Effector CD4-positive, alpha-beta T cell (primary cell): ENCODE results near the gene DDOST.

Source experiments
- DNase-seq: peaks from one replicate; pipeline ENCODE4 v3.0.0-alpha.2; 2020
- total RNA-seq: gene quantifications from one replicate; lab custom pipeline; 2026; lab: John Stamatoyannopoulos, UW

DDOST gene
- 83.3 reads per million, percentile 79 among the genes with 10 or more reads in this experiment for total RNA-seq

DNA sequence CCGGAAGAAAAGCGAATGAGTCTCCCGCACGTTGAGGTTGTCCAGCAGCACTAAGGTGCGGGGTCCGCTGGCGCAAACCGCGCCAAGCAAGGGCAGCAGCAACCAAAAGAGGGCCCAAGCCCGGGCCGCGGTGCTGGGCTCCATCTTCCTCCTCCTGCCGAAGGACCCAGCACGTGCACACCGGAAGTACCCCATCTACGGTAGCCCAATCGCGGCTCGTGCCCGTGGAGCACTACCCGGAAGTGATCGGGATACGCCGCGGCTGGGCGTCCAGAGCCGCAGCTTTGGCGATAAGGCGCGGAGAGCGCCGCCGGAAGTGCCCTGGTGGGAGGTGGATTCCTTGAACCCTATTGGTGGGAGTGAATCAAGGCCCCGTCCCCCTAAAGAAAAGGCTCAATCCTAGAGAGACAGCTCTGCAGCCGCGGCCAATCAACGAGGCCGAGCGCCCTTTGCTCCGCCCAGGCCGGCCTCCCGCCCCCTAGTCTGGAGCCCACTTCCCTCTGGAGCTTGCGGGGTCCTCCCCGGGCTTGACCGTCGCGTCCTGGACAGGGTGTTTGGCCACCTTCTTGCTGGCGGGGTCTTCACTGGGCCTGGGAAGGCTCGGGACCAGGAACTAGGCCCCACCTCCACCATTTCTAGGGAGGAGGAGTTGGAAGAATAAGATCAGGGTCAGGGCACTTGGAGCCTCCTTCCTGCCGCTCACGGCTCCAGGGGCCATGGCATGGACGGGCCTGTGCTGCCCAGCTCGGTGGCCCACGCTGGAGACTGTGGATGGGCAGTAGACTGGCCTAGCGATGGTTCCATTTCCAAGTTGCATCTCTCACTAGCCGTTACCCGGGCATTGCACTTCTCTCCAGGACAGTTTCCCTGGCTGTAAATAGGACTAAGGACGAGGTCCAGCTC lies at the start of gene DDOST:
TSS of gene DDOST (minus strand) at position 163 of the 903 bp plus-strand sequence. CDS start at position 144, 19 bp downstream.
- peak; percentile 93 for DNase-seq

DNA sequence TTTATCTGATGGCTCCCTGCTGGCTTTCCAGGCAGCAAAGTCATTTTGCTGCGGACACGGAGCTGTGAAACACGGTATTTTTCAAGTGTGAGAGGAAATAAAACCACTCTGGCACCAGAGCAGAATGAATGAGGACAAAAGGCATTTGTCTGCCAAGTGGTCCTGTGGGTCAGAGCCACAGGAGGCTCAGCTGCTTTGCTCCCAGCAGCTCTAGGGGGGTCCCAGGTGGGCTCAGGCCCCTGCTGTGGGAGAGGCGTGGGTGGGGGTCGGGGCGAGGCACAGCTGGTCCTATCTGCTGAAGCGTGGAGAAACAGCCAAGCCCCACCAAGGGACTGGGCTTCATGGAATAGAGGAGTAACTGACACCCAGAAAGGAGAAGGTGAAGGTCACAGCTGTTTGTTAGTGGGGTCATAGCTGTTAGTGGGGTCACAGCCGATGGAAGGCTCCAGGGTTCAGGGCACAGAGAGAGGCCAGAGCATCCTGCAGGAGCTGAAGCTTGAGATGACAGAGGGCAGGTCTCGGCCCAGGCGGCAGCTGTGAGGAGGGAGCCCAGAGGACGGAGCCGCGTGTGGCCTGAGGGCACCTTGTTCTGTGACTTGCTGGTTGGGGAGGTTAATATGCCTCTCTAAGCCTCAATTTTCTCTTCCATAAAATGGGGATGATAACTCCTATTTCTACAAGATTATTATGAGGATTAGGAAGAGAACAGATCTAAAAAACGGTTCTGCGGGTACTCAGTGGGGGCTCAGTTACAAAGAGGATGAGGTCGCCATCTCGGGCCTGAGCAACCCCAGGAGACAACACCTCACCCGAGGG lies 49.5 kb upstream of the DDOST start:
- no peak for DNase-seq

DNA sequence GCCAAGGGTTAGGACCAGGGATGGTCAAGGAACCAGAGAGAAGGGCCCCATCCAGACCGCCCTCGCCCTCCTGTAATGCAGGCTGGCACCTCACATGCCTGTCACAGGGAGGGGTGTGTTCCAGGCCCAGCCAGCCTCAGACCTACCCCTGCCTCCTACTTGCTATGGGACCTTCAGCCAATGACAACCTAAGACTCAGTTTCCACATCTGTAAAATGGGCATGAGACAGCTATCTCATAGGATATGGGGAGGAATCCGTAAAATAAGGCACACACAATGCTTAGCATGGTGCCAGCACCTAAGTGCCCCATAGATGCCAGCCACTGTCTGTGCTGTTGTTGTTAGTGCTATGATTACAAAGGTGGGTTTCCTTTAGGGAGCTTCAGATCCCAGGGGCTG lies 48.7 kb upstream of the DDOST start:
- DNase-seq, result no peak

DNA sequence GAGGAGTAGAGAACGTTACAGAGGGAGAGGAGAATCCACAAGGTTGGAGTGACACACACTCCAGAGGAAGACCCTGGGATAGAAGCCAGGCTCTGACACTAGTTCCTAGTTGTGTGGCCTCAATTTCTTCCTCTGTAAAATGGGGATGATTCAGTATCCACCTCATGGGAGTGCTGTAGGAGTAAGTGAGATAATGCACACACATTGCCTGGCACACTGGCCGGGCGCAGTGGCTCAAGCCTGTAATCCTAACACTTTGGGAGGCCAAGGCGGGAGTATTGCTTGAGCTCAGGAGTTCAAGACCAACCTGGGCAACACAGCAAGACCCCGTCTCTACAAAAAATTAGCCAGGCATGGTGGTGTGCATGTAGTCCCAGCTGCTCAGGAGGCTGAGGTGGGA lies 47.7 kb upstream of the DDOST start:
- DNase-seq, result no peak

DNA sequence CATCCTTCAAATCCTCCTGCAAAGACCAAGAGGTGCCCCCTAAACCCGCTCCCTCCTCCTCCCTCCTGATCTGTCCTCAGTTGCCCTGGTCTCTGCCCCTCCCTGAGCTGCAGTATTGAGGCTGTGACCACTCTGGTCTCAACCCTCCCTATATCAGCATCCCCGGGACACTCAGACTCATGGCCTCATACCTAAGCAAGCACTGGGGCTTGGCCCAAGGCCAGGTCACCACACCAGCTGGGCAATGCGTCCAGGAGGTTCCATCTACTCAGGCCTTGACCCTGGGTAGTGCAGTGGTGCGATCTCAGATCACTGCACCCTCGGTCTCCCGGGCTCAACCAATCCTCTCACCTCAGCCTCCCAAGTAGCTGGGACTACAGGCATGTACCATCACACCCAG lies 46.9 kb upstream of the DDOST start:
- no peak for DNase-seq

DNA sequence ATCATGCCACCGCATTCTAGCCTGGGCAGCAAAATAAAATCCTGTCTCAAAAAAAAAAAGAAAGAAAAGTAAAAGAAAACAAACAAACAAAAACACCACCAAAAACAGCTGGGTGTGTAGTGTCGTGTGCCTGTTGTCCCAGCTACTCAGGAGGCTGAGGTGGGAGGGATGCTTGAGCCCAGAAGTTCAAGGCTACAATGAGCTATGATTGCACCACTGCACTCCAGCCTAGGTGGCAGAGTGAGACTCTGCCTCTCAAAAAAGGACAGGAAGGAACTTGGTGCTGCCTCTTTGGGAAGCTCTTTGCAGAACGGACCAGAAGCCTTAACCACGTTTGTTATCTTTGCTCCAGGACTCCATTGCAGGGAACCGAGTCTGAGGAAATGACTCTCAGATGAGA lies 45.7 kb upstream of the DDOST start:
- no peak for DNase-seq

DNA sequence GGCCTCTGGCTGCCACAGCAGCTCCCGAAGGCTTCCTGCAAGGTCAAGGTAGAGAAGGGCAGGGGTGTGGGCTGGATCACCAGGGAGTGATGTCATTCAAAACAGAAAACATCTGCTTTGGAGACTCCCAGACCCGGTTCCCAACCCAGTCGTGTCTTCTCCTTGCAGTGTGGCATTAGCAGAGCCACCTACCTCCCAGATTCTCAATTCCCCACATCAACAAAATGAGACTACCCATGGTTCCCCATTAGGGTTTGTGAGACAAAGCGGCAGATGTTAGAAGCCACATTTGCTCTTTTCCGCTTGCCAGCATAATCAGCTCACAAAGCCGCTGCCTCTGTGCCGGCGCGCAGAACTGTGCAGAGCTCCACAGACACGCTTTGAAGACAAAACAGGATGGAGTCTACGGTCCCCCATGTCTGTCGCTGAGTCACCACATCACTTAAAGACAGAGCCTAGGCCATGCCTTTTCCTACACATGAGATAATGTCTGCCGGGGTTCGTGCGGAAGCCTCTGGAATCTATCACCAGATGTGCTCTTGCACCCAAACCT lies 44.1 kb upstream of the DDOST start:
- DNase-seq, result no peak

DNA sequence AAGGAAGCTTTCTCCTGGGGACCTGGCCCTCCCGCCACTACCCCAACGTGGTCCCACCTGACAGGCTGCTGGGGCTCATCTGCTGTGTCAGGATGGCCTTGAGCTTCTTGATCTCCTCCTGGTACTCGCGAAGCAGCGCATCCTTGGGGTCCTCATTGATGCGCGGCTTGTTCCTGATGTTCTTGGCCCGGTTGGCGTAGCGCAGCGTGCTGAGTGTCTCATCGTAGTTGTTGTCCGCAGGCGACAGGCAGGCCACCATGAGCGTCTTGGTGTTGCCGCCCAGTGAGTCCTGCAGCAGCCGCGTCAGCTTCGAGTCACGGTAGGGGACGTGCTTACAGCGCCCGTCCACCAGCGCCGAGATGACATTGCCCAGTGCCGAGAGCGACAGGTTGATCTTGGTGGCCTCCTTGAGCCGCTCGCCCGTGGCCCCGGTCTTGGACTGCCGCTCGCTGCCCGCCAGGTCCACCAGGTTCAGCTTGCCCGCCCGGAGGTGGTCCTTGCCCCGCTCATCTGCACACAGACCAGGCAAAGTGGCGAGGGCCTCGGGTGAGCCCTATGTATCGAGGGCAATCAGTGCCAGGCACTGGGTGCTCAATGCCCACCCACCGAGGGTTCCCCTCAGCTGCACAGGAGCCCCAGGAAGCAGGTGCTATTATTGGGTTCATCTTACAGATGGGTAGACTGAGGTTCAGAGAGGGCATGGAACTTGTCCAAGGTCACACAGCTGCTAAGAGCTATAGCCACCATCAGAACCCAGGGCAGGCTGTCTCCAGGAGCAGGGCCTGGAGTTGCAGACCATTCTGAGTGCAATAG lies 43.4 kb upstream of the DDOST start:
- DNase-seq, result no peak

DNA sequence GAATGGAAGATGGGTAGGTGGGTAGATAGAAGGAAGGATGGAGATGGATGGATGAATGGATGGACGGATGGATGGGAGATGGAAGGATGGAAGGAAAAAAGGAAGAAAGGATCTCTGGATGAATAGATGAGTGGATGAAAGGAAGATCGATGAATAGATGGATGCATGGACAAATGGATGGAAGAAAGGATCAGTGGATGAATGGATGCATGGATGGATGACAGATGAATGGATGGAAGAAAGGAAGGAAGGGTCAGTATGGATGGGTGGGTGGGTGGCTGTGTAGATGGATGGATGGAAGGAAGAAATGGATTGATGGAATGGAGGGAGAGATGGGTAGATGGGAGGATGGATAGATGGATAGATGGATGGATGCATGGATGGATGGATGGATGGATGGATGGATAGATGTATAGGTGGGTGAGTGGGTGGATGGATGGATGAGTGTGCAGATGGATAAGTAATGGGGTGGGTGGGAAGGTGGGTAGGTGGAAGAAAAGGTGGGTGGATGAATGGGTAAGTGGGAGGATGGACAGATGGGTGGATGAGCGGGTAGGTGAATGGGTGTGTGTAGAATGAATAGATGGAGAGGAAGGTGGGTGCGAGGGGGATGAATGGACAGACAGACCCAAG lies 42.1 kb upstream of the DDOST start:
- no peak for DNase-seq

DNA sequence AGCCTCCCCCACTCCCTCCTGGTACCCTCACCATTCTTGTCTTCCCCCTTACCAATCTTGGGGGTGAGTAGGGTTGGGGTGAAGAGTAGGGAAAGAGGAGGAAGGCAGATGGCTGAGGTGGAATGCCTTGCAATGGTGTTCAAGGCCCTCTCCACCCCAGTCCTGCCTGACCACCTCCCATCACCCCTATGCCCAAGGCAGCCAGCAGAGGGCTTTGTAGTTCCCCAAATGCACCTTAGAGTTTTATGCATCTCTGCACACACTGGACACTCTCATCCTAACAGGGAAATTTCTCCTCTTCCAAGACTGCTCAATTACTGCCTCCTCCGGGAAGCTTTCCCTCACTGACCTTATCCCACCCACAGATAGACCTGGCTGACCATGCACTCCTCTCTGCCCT lies 41.2 kb upstream of the DDOST start:
- DNase-seq, result no peak

DNA sequence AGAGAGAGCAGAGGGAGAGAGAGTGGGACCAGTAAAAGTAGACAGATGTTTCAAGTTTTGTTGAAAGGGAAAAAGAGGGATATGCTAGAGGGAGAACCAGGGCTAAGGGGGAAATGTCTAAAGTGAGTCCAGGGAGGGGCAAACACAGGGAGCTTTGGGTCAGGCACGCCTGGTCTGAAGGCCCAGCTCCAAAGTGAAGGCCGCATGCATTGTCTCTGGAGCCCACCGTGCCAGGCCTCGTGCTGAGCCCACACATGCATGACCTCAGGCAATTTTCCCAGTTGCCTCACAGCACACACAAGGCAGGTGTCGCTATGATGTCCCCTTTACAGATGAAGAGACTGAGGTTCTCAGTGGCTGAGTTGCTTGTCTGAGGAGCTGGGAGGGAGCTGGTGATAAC lies 40.7 kb upstream of the DDOST start:
- no peak for DNase-seq

DNA sequence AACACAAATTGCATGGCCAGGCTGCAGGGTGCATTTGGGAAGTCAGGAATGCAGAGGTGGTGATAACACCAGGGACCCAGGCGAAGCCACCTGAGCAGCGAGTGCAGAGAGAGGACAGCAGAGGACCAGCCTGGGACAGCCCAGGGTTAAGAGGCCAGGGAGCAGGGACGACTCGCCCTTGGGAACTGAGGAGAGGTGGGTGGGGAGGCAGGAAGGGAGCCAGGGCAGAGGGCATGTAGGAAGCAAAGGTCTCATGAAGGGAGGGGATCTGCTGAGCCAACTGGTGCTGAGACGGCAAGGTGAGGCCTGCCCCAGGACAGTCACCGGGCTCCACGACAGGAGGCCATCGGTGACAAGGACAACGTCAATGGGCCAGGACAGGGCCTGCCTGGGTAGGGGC lies 40.3 kb upstream of the DDOST start:
- DNase-seq, result no peak

DNA sequence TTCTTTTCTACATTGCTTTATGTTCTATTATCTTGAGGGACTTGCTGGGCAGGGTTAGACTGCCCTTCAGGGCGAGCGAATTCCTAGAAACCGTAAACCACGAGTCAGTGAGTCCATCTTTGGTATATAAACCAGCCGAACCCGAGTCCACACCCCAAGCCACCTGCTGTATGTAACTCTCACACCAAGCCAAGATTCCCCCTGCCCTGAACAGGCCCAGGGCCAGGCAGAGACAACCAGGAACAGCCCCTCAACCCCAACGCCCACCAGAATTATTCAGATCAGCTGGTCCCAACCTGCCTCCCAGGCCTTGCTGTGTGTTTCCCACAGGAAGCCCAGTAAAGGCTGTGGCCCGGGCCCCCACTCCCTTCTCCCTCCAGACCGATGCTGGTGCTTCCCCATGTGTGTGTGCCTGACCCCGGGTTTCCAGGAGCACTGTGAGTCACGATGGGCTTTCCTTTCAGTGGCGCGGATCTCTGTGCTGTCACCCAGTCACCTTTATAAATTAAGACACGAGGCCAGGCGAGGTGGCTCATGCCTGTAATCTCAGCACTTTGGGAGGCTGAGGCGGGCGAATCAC lies 39.6 kb upstream of the DDOST start:
- DNase-seq, result no peak

DNA sequence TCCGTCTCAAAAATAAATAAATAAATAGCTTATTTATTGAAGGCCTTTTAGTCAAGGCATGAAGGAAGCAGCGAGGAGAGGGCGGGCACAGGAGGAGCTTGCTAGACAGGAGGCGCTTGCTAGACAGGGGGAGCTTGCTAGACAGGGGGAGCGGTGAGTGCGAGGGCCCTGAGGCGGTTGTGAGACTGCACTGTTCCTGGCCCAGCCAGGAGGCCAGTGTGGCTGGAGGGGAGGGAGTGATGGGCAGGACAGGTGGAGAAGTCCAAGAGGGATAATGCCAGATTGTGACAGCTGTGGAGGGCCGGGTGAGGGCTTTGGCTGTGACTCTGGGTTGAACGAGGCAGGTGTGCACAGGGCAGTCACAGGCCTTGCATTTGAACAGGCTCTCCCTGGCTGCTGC lies 38.4 kb upstream of the DDOST start:
- no peak for DNase-seq

DNA sequence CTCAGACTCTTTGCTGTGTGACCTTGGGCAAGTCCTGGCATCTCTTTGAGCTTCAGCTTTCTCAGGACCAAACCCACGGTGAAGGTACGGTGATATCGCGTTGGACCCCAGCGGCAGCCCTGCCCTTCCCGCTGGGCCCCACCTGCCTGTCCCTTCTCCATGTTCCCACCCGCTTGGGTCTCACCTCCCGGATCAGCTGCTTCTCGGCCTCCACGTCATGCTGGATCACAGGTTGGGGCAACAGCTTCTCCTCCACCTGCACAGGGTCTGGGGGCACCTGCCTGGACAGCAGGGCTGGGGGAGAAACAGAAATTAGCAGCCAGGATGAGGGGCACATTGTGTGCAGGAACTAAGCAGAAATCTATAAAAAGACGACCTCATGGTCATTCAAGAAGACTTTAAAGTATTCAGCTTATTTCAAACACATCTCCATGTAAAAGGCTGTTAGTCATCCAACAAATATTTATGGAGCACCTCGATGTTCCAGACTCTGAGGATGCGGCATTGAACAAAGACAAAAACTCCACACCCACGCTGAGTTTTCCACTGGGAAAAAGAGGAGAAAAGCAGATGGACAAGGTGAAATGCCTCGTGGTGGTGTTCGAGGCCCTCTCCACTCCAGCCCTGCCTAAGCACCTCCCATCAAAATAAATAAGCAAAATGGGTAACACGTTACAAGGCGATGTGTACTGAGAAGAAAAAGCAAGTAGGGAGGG lies 37.2 kb upstream of the DDOST start:
- DNase-seq, result no peak

DNA sequence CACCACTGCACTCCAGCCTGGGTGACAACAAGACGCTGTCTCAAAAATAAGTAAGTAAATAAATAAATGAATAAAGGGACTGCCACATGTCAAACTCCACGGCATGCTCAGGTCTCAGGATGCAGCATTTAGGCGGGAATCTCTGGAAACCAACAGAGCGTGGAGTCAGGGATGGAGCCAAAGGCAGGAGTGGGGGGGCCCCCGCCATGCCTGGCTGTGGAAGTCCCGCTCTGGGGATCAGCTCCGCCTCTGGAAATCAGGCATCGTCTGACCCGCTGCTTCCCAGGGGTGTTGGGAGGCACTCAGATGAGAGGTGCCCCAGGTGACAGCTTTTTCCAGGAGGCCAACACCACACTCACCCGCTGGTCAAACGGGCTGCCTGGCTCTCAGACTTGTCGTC lies 36.4 kb upstream of the DDOST start:
- no peak for DNase-seq

DNA sequence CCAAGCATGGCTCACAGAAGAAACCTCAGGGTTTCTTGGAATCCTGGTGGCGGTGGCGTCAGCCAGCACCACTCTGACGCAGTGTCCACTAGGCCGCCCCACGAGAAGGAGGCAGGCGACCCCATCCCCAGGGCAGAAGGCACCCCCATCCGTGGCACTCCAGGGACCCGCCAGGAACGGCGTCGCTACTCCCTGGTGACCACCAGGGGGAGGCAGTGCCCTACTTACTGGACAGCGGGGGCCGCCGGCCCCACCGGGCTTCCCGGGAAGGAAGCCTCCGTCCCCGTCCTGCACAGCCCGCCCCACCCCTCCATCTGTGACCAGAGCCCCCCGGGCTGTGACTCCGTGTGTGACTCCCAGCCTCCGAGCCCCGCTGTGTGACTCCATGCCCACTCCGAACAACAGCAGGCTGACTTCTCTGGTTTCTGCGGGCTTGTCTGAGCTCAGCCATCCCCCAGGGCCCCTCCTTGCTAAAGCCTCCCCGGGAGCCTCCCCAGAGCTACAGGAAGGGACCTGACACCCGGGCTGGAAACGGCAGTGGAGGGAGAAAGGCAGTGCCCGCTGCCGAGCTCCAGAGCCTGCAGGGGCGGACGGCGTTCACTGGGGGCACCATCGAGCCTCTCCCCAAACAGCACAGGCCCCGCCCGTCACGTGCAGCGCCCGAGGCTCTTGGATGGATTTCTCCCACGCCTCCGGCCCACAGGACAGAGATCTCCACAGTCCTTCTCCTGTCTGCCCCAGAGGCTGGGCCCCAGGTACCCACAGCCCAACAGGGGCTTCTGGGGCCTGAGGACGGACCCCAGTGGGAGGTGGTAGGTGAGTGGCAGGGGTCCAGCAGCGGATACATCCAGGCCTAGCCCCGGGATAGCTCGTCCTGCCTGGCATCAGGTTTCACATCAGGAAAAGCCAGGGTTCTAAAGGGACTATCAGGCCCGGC lies 35.5 kb upstream of the DDOST start:
- peak; percentile 61 for DNase-seq

DNA sequence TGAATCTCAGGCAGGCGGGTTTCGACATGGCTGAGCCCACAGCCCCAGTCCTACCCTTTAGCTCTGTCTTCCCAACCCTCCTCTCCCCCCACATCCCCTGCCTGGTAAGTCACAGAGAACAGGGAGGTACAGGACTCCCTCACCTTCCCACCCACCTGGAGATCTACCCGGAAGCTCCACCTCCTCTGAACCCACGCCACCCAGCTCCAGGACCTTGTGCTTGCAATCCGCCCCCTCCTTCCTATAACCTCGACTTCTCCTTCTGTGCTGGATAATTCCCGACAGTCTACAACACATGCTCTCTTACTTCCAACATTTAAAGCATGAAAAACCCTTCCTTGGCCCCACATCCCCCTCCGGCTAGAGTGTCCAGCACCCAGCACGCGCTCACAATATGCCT lies 34.3 kb upstream of the DDOST start:
- DNase-seq, result no peak

DNA sequence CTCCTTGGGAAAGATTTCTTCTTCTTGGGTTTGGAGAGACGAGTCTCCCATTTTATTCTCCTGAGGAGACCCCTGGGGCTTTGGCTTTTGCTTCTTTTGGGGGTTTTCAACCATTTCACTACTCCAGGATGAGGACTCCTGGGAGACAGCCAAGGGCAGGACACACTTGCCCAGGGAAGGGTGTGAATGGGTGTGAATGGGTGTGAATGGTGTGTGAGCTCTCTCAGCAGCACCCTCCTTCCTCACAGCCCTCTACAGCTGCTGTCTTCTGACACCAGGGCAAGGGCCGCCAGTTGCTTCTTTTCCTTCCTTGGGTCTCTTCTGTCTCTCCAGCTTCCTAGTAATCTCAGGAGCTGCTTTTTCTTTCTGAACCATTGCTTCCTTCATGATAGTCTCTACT lies 32.5 kb upstream of the DDOST start:
- no peak for DNase-seq

DNA sequence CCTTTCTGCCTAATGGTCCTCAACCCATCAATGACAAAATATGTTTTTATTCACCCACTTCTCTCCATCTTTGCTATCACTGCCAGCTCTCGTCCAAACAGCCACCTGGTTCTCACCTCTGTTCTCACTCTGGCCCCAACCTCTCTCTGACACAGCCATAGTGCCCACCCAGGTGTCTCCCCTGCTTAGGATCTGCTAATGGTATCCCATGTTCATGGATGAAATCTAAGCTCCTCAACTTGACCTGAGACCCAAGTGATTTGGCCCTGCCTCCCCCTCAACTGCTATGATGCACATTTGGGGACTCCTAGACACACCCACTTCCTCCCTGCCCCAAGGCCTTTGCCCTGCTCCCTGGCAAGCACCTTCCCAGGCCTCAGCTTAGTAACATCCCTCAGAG lies 30.7 kb upstream of the DDOST start:
- no peak for DNase-seq
